ENCODE measurements around the gene GPC3. TPM values are rescaled to one million over a fixed set of nuclear protein-coding genes. Genes with fewer than 3 reads are reported as not detected.

Gene GPC3
- total RNA-seq, 1 donor from 2014 or later: 4.2 TPM

GRCh38 chrX:133549295-133549933 is 436.0 kb downstream of the GPC3 start:
- no peaks in the 10 kb centered on the region for H3K27me3 Mint-ChIP-seq (ENCODE audit: unreplicated experiment)
- no peaks in the 10 kb centered on the region for H3K4me1 Mint-ChIP-seq (ENCODE audit: low read depth, unreplicated experiment)
- TF ChIP-seq, protein P1, sequence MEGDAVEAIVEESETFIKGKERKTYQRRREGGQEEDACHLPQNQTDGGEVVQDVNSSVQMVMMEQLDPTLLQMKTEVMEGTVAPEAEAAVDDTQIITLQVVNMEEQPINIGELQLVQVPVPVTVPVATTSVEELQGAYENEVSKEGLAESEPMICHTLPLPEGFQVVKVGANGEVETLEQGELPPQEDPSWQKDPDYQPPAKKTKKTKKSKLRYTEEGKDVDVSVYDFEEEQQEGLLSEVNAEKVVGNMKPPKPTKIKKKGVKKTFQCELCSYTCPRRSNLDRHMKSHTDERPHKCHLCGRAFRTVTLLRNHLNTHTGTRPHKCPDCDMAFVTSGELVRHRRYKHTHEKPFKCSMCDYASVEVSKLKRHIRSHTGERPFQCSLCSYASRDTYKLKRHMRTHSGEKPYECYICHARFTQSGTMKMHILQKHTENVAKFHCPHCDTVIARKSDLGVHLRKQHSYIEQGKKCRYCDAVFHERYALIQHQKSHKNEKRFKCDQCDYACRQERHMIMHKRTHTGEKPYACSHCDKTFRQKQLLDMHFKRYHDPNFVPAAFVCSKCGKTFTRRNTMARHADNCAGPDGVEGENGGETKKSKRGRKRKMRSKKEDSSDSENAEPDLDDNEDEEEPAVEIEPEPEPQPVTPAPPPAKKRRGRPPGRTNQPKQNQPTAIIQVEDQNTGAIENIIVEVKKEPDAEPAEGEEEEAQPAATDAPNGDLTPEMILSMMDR (IDR thresholded peaks at IDR 0.05; ENCODE audit: partially characterized antibody, unreplicated experiment): no peak
- H3K36me3 Mint-ChIP-seq (ENCODE audit: unreplicated experiment): peaks cover 3% of the 10 kb centered on the region
- DNase-seq: no peak
- no peak overlapping the region for H3K27ac Mint-ChIP-seq (ENCODE audit: unreplicated experiment)
- peaks cover 2% of the 10 kb centered on the region for H3K9me3 Mint-ChIP-seq (ENCODE audit: unreplicated experiment)
- no peak overlapping the region for H3K4me3 Mint-ChIP-seq (ENCODE audit: unreplicated experiment)

GRCh38 chrX:133546441-133546840 is 439.0 kb downstream of the GPC3 start:
- Mint-ChIP-seq H3K4me1 (ENCODE audit: low read depth, unreplicated experiment) (peaks cover 4% of the 10 kb centered on the region), H3K4me3 (ENCODE audit: unreplicated experiment) (no peak overlapping the region), H3K9me3 (ENCODE audit: unreplicated experiment) (no peaks in the 10 kb centered on the region), H3K27me3 (ENCODE audit: unreplicated experiment) (no peaks in the 10 kb centered on the region), H3K27ac (ENCODE audit: unreplicated experiment) (no peak overlapping the region), H3K36me3 (ENCODE audit: unreplicated experiment) (peaks cover 3% of the 10 kb centered on the region)
- TF ChIP-seq, protein P1 (IDR thresholded peaks at IDR 0.05; ENCODE audit: partially characterized antibody, unreplicated experiment): no peak
- DNase-seq: no peak

- no peak for DNase-seq
- Mint-ChIP-seq H3K4me3 (ENCODE audit: unreplicated experiment) (no peak overlapping the region), H3K27ac (ENCODE audit: unreplicated experiment) (no peak overlapping the region), H3K27me3 (ENCODE audit: unreplicated experiment) (no peaks in the 10 kb centered on the region), H3K36me3 (ENCODE audit: unreplicated experiment) (peaks cover 3% of the 10 kb centered on the region), H3K4me1 (ENCODE audit: low read depth, unreplicated experiment) (peaks cover 4% of the 10 kb centered on the region), H3K9me3 (ENCODE audit: unreplicated experiment) (no peaks in the 10 kb centered on the region)
- TF ChIP-seq, protein P1 (IDR thresholded peaks at IDR 0.05; ENCODE audit: partially characterized antibody, unreplicated experiment): no peak
These were observed 440.6 kb downstream of the GPC3 start for GRCh38 chrX:133544778-133545177.

- Mint-ChIP-seq H3K36me3 (ENCODE audit: unreplicated experiment) (peaks cover 3% of the 10 kb centered on the region), H3K4me3 (ENCODE audit: unreplicated experiment) (no peak overlapping the region), H3K9me3 (ENCODE audit: unreplicated experiment) (no peaks in the 10 kb centered on the region), H3K4me1 (ENCODE audit: low read depth, unreplicated experiment) (peaks cover 4% of the 10 kb centered on the region), H3K27ac (ENCODE audit: unreplicated experiment) (no peak overlapping the region), H3K27me3 (ENCODE audit: unreplicated experiment) (no peaks in the 10 kb centered on the region)
- TF ChIP-seq, protein P1 (IDR thresholded peaks at IDR 0.05; ENCODE audit: partially characterized antibody, unreplicated experiment): no peak
- DNase-seq: no peak
These were observed 441.3 kb downstream of the GPC3 start for GRCh38 chrX:133544115-133544514.

GRCh38 chrX:133543654-133544053 is 441.7 kb downstream of the GPC3 start:
- Mint-ChIP-seq H3K36me3 (ENCODE audit: unreplicated experiment) (peaks cover 3% of the 10 kb centered on the region), H3K27me3 (ENCODE audit: unreplicated experiment) (no peaks in the 10 kb centered on the region), H3K4me3 (ENCODE audit: unreplicated experiment) (no peak overlapping the region), H3K27ac (ENCODE audit: unreplicated experiment) (no peak overlapping the region), H3K4me1 (ENCODE audit: low read depth, unreplicated experiment) (peaks cover 4% of the 10 kb centered on the region), H3K9me3 (ENCODE audit: unreplicated experiment) (no peaks in the 10 kb centered on the region)
- TF ChIP-seq, protein P1 (IDR thresholded peaks at IDR 0.05; ENCODE audit: partially characterized antibody, unreplicated experiment): no peak
- no peak for DNase-seq

Measured in glutamatergic neuron (in vitro differentiated cells).